HG03460 (cell line): ENCODE data around the gene S100A16.
A peak's percentile ranks its signal among the peaks of the same experiment; 100 is the strongest.
"Not testable (repeated sequence)": the region's sequence is repeated elsewhere in the genome, so short reads cannot be mapped to it uniquely, and the experiment has no call there.

ENCODE experiments used
- ATAC-seq: cut with Tn5 transposase; IDR thresholded peaks from one replicate; pipeline ENCODE4 v1.9.1; 2021; ENCODE audit not compliant: unreplicated experiment

Gene S100A16

GRCh38 chr1:153612755-153613331 lies at the start of gene S100A16:
Gene S100A16, minus strand, starts transcription at chr1:153613137. Its CDS starts 4,986 bp downstream, at chr1:153608151.
- no peak for ATAC-seq

GRCh38 chr1:153662269-153662668 lies 49.3 kb upstream of the S100A16 start:
- no peak for ATAC-seq

GRCh38 chr1:153661111-153661708 lies 48.3 kb upstream of the S100A16 start:
- no peak for ATAC-seq

GRCh38 chr1:153659656-153660055 lies 46.7 kb upstream of the S100A16 start:
- no peak for ATAC-seq

- ATAC-seq, result no peak
Observed at GRCh38 chr1:153659175-153659534, 46.2 kb upstream of the S100A16 start.

- peak; percentile 92 for ATAC-seq
Observed at GRCh38 chr1:153658400-153659174, 45.6 kb upstream of the S100A16 start, which contains the start of gene SNAPIN. Gene SNAPIN, plus strand, starts transcription at chr1:153658703. Its CDS starts 41 bp downstream, at chr1:153658744.

GRCh38 chr1:153655333-153655732 lies 42.4 kb upstream of the S100A16 start:
- no peak for ATAC-seq

- no peak for ATAC-seq
Observed at GRCh38 chr1:153652805-153653500, 40.0 kb upstream of the S100A16 start.

DNA sequence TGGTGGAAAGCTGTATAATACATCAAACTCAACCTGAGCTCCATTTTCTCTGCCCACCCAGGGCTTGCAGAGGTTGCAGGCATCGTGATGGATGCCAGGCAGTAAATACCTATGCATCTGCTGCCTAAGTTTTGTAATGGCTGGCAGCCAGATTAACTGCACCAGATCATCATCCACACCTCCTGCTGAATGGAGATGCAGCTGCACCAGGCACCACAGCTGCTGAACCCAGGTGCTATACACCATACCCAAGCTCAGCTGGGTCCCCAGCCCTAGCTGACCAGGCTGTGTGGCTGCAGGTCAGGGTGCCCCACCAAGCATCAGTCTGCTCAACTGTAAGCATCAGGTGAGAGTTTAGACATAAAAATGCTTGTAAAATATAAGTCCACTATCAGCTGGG lies 38.8 kb upstream of the S100A16 start:
- no peak for ATAC-seq

- ATAC-seq, result no peak
Observed at GRCh38 chr1:153649863-153650235, 36.9 kb upstream of the S100A16 start.

GRCh38 chr1:153649137-153649862 lies 36.4 kb upstream of the S100A16 start:
- ATAC-seq, result no peak

DNA sequence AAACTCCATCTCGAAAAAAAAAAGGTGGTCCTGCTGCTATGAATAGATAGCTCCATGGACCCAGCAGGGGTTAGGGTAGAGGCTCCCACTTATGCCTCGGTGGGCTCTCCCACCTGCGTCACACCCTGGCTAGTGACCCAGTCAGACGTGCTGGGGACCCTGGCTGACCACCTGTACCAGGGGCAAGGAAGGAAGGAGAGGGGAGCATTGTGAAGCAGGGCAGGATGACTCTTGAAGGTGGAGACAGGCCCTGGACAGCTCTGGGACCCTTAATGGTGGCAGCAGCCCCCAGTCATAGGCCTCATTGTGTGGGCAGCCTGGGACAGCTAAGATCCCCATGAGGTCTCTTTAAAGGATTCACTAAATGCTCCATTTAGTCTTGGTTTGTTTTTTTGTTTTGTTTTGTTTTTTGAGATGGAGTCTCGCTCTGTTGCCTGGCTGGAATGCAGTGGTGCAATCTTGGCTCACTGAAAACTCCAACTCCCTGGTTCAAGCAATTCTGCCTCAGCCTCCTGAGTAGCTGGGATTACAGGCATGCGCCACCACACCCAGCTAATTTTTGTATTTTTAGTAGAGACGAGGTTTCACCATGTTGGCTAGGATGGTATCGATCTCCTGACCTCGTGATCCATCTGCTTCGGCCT lies 35.2 kb upstream of the S100A16 start:
- ATAC-seq, result no peak

- no peak for ATAC-seq
Observed at GRCh38 chr1:153647346-153647714, 34.4 kb upstream of the S100A16 start.

- ATAC-seq, result no peak
Observed at GRCh38 chr1:153646672-153647345, 33.9 kb upstream of the S100A16 start.

DNA sequence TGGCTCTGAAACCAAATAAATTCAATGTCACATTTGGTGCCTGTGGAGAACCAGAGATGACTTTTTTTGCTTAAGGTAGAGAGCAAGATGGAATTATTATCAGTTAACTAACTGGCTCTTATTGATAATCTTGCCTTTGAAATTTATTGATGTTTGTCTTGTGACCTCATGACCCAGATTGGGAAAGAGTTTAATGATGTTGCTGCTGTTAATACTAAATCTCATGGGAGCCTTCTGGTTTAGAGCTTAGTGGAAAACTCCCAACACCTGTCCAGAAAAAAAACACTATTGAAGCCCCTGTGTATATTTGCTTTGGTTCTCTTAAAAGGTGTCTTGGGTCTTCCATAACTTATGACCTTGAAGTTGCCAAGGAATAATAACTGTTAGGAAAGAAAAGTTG lies 30.9 kb upstream of the S100A16 start:
- no peak for ATAC-seq

DNA sequence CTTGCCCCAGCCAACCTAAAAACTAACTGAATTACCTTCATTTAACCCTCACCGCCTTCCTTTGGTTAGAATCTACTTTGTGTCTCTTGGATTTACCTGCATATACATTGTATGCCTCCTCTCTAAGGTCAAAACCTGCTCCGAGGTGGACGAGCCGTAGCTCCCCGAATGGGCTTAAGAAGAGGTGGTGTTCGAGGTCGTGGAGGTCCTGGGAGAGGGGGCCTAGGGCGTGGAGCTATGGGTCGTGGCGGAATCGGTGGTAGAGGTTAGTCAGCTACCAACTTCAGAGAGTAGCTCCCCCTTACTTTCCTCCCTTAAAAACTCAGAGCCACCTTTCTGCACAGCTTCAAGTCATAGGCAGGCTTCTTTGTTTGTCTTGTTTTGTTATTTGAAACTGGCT lies 30.2 kb upstream of the S100A16 start:
- no peak for ATAC-seq

GRCh38 chr1:153642161-153642560 lies 29.2 kb upstream of the S100A16 start:
- no peak for ATAC-seq

DNA sequence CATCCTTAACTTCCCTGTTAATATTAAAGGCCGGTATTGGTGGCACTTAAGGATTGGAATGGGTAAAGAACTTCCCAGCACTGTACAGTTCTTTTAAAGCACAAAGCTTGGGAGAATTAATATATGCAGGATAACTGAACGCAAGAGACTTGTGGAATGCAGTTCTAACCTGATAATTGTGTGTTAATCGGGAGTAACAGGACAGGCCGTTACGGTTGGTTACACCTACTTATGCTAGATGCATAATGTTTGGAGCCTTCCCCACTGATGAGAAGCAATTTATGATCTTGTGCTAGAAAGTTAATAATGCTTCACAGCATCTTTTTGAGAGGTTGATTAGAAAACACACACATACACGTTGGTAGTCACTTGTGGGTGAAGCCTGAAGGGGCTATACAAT lies 27.9 kb upstream of the S100A16 start:
- ATAC-seq, result no peak

DNA sequence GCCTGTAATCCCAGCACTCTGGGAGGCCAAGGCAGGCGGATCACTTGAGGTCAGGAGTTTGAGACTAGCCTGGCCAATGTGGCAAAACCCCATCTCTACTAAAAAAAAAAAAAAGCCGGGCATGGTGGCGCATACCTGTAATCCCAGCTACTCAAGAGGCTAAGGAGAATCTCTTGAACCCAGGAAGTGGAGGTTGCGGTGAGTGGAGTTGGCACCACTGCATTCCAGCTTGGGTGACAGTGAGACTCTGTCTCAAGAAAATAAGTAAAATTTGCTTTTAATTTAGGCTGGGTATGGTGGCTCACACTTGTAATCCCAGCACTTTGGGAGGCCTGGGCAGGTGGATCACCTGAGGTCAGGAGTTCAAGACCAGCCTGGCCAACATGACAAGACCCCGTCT lies 27.3 kb upstream of the S100A16 start:
- ATAC-seq, result not testable (repeated sequence)

DNA sequence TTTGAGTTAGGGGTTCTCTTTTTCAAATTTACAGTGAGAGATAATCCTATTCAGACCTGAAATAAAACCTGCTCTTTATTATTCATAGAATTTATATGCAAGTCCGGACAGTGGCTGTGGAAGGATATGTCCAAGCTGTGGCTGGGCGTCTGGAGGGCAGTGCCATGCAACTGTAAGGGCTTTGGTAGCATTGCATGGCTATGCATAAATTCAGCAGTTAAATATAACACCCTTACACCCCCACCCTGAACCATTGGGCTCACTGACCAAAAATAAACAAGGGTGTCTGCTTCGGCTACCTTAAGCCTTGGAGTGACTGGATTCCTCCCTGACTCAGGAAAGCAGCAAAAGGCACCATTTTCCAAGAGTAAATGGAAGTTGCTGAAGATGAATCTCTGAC lies 26.3 kb upstream of the S100A16 start:
- no peak for ATAC-seq
